Activated CD8-positive, alpha-beta T cell treated with anti-CD3 and anti-CD28 coated beads for 36 hours (primary cell): Measurements from ENCODE around the gene CDH23. TPM values are rescaled to one million over a fixed set of nuclear protein-coding genes. Genes with fewer than 3 reads are reported as not detected.
A peak's percentile ranks its signal among the peaks of the same experiment; 100 is the strongest.

ENCODE experiments used
- ATAC-seq: fragments of 200-7000 bp; cut with Tn5 transposase; one replicate; pipeline ENCODE4 v1.10.0; 2021; ENCODE audit warnings: mild to moderate bottlenecking, moderate library complexity
- CTCF ChIA-PET: fragments of 350-600 bp; sonication (Branson Sonifier 250); formaldehyde crosslinking; loops from one replicate; lab custom pipeline; 2021; ENCODE audit warnings: antibody characterized with exemption; lab: Charles Lee
- POLR2A ChIA-PET: fragments of 350-600 bp; sonication (Branson Sonifier 250); formaldehyde crosslinking; loops from one replicate; lab custom pipeline; 2021; ENCODE audit warnings: antibody characterized with exemption; lab: Charles Lee
- DNase-seq: peaks from one replicate; pipeline ENCODE4 v3.0.0-alpha.2; 2020
- H3K27ac Mint-ChIP-seq: one replicate; pipeline ENCODE4 v1.8.0; 2021; ENCODE audit warnings: mild to moderate bottlenecking, mixed read lengths
- H3K27me3 Mint-ChIP-seq: one replicate; pipeline ENCODE4 v1.8.0; 2021; ENCODE audit warnings: mixed read lengths
- H3K36me3 Mint-ChIP-seq: one replicate; pipeline ENCODE4 v1.8.0; 2021; ENCODE audit warnings: low read depth, mixed read lengths
- H3K4me1 Mint-ChIP-seq: one replicate; pipeline ENCODE4 v1.8.0; 2021; ENCODE audit warnings: low read depth, mixed read lengths
- H3K4me3 Mint-ChIP-seq: one replicate; pipeline ENCODE4 v1.8.0; 2021; ENCODE audit warnings: mild to moderate bottlenecking, moderate library complexity, mixed read lengths
- H3K9me3 Mint-ChIP-seq: one replicate; pipeline ENCODE4 v1.8.0; 2021; ENCODE audit warnings: mixed read lengths
- CTCF ChIP-seq: fragments of 200-600 bp; IDR thresholded peaks from one replicate; pipeline ENCODE4 v1.8.0; 2022; ENCODE audit warnings: antibody characterized with exemption, mild to moderate bottlenecking
- intact Hi-C: fragments of 100-400 bp; cut with micrococcal nuclease; formaldehyde crosslinking; loops from one replicate; pipeline ENCODE4 v1.10.0; 2022
- total RNA-seq, 2 experiments: library from RNA; stranded (reverse); gene quantifications; one replicate each; pipeline ENCODE4 v1.2.3, GENCODE V29; 2021

The CDH23 gene
- total RNA-seq, 2 experiments from 2014 or later = 2.4 to 2.7 TPM

GRCh38 chr10:71765906-71766716 lies 369.4 kb downstream of the CDH23 start:
- peak overlapping the region; percentile 9 for H3K4me3 Mint-ChIP-seq
- CTCF ChIA-PET = interaction anchor here (0.5 to 10.5 kb wide), 8 partner anchors 9 to 130 kb away, joined by 3 to 108 read pairs (median 8); no protein-coding TSS in a partner anchor
- intact Hi-C loops = no loop called here
- ATAC-seq = no peak
- H3K4me1 Mint-ChIP-seq = peaks cover 88% of the 10 kb centered on the region
- DNase-seq = no peak
- peaks cover 53% of the 10 kb centered on the region for H3K36me3 Mint-ChIP-seq
- POLR2A ChIA-PET = interaction anchor here (0.7 to 9.2 kb wide), 10 partner anchors 9 to 53 kb away, joined by 3 to 116 read pairs (median 6); no protein-coding TSS in a partner anchor
- H3K27ac Mint-ChIP-seq = peak overlapping the region; percentile 95
- TF ChIP-seq CTCF = no peak
- no peaks in the 10 kb centered on the region for H3K27me3 Mint-ChIP-seq
- no peaks in the 10 kb centered on the region for H3K9me3 Mint-ChIP-seq

- DNase-seq (peak; percentile 72), ATAC-seq (peak; percentile 6)
- Mint-ChIP-seq H3K4me1 (peaks cover 88% of the 10 kb centered on the region), H3K9me3 (no peaks in the 10 kb centered on the region), H3K4me3 (peak overlapping the region; percentile 32), H3K27me3 (no peaks in the 10 kb centered on the region), H3K36me3 (peaks cover 52% of the 10 kb centered on the region), H3K27ac (peak overlapping the region; percentile 95)
- CTCF ChIA-PET = interaction anchor here (0.9 to 10.5 kb wide), 7 partner anchors 10 to 129 kb away, joined by 3 to 108 read pairs (median 11); no protein-coding TSS in a partner anchor
- no peak for TF ChIP-seq CTCF
- intact Hi-C loops = no loop called here
- POLR2A ChIA-PET = interaction anchor here (0.9 to 9.2 kb wide), 9 partner anchors 10 to 54 kb away, joined by 3 to 116 read pairs (median 6); no protein-coding TSS in a partner anchor
These were observed 370.1 kb downstream of the CDH23 start for GRCh38 chr10:71766717-71767419.

- H3K36me3 Mint-ChIP-seq = peaks cover 58% of the 10 kb centered on the region
- H3K4me3 Mint-ChIP-seq = peak overlapping the region; percentile 28
- intact Hi-C loops = no loop called here
These were observed 370.8 kb downstream of the CDH23 start for GRCh38 chr10:71767420-71768035.

GRCh38 chr10:71769279-71769823 lies 372.6 kb downstream of the CDH23 start:
- Mint-ChIP-seq H3K27me3 (no peaks in the 10 kb centered on the region), H3K4me1 (peaks cover 78% of the 10 kb centered on the region), H3K36me3 (peaks cover 53% of the 10 kb centered on the region), H3K9me3 (no peaks in the 10 kb centered on the region), H3K27ac (peak overlapping the region; percentile 95), H3K4me3 (peak overlapping the region; percentile 91)
- intact Hi-C loops = loop anchor here (1.0 kb wide), 1 partner anchor 43 kb away; no protein-coding TSS in a partner anchor
- no peak for TF ChIP-seq CTCF
- DNase-seq (no peak), ATAC-seq (peak; percentile 7)
- ChIA-PET CTCF (interaction anchor here (0.8 to 10.5 kb wide), 9 partner anchors 12 to 77 kb away, joined by 3 to 108 read pairs (median 4); no protein-coding TSS in a partner anchor), POLR2A (interaction anchor here (1.3 to 9.2 kb wide), 6 partner anchors 13 to 41 kb away, joined by 4 to 116 read pairs (median 10); no protein-coding TSS in a partner anchor)

More at GRCh38 chr10:71767420-71768035, 370.8 kb downstream of the CDH23 start:
- Mint-ChIP-seq H3K27me3 (no peaks in the 10 kb centered on the region), H3K27ac (peak overlapping the region; percentile 95), H3K9me3 (no peaks in the 10 kb centered on the region), H3K4me1 (peaks cover 87% of the 10 kb centered on the region)
- no peak for TF ChIP-seq CTCF
- POLR2A ChIA-PET = interaction anchor here (0.8 to 9.2 kb wide), 11 partner anchors 10 to 70 kb away, joined by 3 to 116 read pairs (median 5); no protein-coding TSS in a partner anchor
- no peak for ATAC-seq
- CTCF ChIA-PET = interaction anchor here (0.6 to 10.5 kb wide), 7 partner anchors 11 to 129 kb away, joined by 3 to 108 read pairs (median 11); no protein-coding TSS in a partner anchor
- no peak for DNase-seq
